ENCODE results near the gene TMA7.

GRCh38 chr3:48428088-48428571 lies 11.9 kb upstream of the TMA7 start:
- TF ChIP-seq ZNF274 (IDR thresholded peaks at IDR 0.05; ENCODE audit: low read depth, low read length): no peak
- no peak for TF ChIP-seq YY1 (IDR thresholded peaks at IDR 0.05; ENCODE audit: insufficient read depth, insufficient read length)
- no peak for TF ChIP-seq SUZ12 (IDR thresholded peaks at IDR 0.05; ENCODE audit: extremely low read depth, insufficient read depth, insufficient read length)
